ENCODE measurements around the gene BPIFA1.

BPIFA1 gene

GRCh38 chr20:33199026-33199425 lies 36.8 kb upstream of the BPIFA1 start:
- H3K27me3 ChIP-seq (replicated peaks; ENCODE audit: control insufficient read depth, insufficient read depth, low read length) = no peaks in the 10 kb centered on the region
- no peak for DNase-seq (ENCODE audit: extremely low read depth, insufficient read length)

GRCh38 chr20:33202451-33202850 lies 33.3 kb upstream of the BPIFA1 start:
- Histone ChIP-seq H3K36me3 (ENCODE audit: control insufficient read depth, insufficient read depth, low read length) (no peaks in the 10 kb centered on the region), H3K27me3 (replicated peaks; ENCODE audit: control insufficient read depth, insufficient read depth, low read length) (no peaks in the 10 kb centered on the region; the same call in 1 of the 2 replicates), H3K4me3 (replicated peaks; ENCODE audit: low read depth, low read length) (no peak overlapping the region)
- no peak for DNase-seq (ENCODE audit: extremely low read depth, insufficient read length)
- TF ChIP-seq CTCF (IDR thresholded peaks at IDR 0.05; ENCODE audit: insufficient read depth, low read length, poor library complexity, severe bottlenecking) = no peak

More at GRCh38 chr20:33199026-33199425, 36.8 kb upstream of the BPIFA1 start:
- H3K36me3 ChIP-seq (ENCODE audit: control insufficient read depth, insufficient read depth, low read length) = no peaks in the 10 kb centered on the region
- TF ChIP-seq CTCF (IDR thresholded peaks at IDR 0.05; ENCODE audit: insufficient read depth, low read length, poor library complexity, severe bottlenecking) = no peak
- no peak overlapping the region for H3K4me3 ChIP-seq (replicated peaks; ENCODE audit: low read depth, low read length)

DNA sequence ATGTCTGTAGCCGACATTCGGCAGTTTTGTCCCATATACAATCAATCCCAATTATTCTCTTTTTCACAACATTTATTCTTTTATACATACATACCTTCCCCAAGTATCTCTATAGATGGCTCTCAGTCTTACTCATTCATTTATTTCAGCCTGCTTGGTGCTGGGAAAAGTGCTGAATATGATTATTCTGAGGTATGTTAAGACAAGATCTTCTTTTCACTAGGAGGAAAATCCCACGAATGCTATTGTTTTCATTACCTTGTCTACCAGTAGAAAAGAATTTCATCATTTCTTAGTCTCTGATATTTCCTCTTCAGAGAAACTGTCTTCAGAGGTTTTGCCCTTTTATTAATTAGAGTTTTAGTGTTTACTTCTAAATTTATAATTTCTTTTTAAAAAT lies 32.4 kb upstream of the BPIFA1 start:
- no peak for DNase-seq (ENCODE audit: extremely low read depth, insufficient read length)
- no peaks in the 10 kb centered on the region; the same call in 1 of the 2 replicates for H3K27me3 ChIP-seq (replicated peaks; ENCODE audit: control insufficient read depth, insufficient read depth, low read length)
- TF ChIP-seq CTCF (IDR thresholded peaks at IDR 0.05; ENCODE audit: insufficient read depth, low read length, poor library complexity, severe bottlenecking) = no peak
- no peaks in the 10 kb centered on the region for H3K36me3 ChIP-seq (ENCODE audit: control insufficient read depth, insufficient read depth, low read length)
- no peak overlapping the region for H3K4me3 ChIP-seq (replicated peaks; ENCODE audit: low read depth, low read length)

GRCh38 chr20:33209789-33210188 lies 26.0 kb upstream of the BPIFA1 start:
- no peak for TF ChIP-seq CTCF (IDR thresholded peaks at IDR 0.05; ENCODE audit: insufficient read depth, low read length, poor library complexity, severe bottlenecking)
- DNase-seq (ENCODE audit: extremely low read depth, insufficient read length) = no peak
- Histone ChIP-seq H3K36me3 (ENCODE audit: control insufficient read depth, insufficient read depth, low read length) (no peaks in the 10 kb centered on the region), H3K4me3 (replicated peaks; ENCODE audit: low read depth, low read length) (no peak overlapping the region), H3K27me3 (replicated peaks; ENCODE audit: control insufficient read depth, insufficient read depth, low read length) (no peaks in the 10 kb centered on the region; the same call in none of the 2 replicates)

DNA sequence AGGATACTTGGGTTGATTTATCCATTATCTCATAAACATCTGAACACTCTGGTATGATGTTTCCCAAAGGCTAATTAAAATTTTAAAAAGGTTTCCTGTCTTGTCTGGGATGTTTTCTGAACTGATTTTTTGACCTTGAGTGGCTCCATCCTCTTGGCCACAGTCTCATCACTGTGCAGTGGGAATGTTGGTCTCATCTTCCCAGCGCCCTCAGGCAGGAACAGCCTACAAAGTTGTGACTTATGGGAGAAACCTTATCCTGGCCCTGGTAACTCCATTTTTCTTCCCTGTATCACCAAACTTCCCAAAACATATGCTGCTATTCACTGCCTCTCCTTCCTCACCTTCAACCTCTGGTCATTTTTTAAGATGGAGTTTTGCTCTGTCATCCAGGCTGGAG lies 25.4 kb upstream of the BPIFA1 start:
- Histone ChIP-seq H3K4me3 (replicated peaks; ENCODE audit: low read depth, low read length) (no peak overlapping the region), H3K36me3 (ENCODE audit: control insufficient read depth, insufficient read depth, low read length) (no peaks in the 10 kb centered on the region), H3K27me3 (replicated peaks; ENCODE audit: control insufficient read depth, insufficient read depth, low read length) (no peaks in the 10 kb centered on the region; the same call in none of the 2 replicates)
- TF ChIP-seq CTCF (IDR thresholded peaks at IDR 0.05; ENCODE audit: insufficient read depth, low read length, poor library complexity, severe bottlenecking) = no peak
- DNase-seq (ENCODE audit: extremely low read depth, insufficient read length) = no peak

- DNase-seq (ENCODE audit: extremely low read depth, insufficient read length) = no peak
- H3K27me3 ChIP-seq (replicated peaks; ENCODE audit: control insufficient read depth, insufficient read depth, low read length) = no peaks in the 10 kb centered on the region; the same call in 1 of the 2 replicates
Measured at GRCh38 chr20:33211817-33212424, 23.9 kb upstream of the BPIFA1 start.

More at GRCh38 chr20:33211817-33212424, 23.9 kb upstream of the BPIFA1 start:
- TF ChIP-seq CTCF (IDR thresholded peaks at IDR 0.05; ENCODE audit: insufficient read depth, low read length, poor library complexity, severe bottlenecking) = peak; percentile 68
- H3K4me3 ChIP-seq (replicated peaks; ENCODE audit: low read depth, low read length) = no peak overlapping the region
- H3K36me3 ChIP-seq (ENCODE audit: control insufficient read depth, insufficient read depth, low read length) = no peaks in the 10 kb centered on the region
